RWPE2 (cell line): ENCODE measurements around the gene RNF145.
A peak's percentile ranks its signal among the peaks of the same experiment; 100 is the strongest.
"Not testable (repeated sequence)": the region's sequence is repeated elsewhere in the genome, so short reads cannot be mapped to it uniquely, and the experiment has no call there.

Experiments used
- ATAC-seq: fragments of 200-7000 bp; cut with Tn5 transposase; 3 replicates; pipeline ENCODE4 v1.9.1; 2021; ENCODE audit warnings: low read depth
- DNase-seq: peaks from one replicate; pipeline ENCODE4 v3.0.0-alpha.2; 2020; ENCODE audit warnings: low spot score
- H3K27ac ChIP-seq: fragments of 450-650 bp; 2 replicates; pipeline ENCODE4 v1.5.1; 2017; ENCODE audit warnings: mild to moderate bottlenecking; ENCODE audit not compliant: poor library complexity, severe bottlenecking
- H3K27me3 ChIP-seq: fragments of 250-450 bp; sonication (Bioruptor Pico); 2 replicates; pipeline ENCODE4 v1.5.1; 2021; ENCODE audit warnings: mild to moderate bottlenecking, moderate library complexity; ENCODE audit not compliant: insufficient read depth, poor library complexity, severe bottlenecking
- H3K36me3 ChIP-seq: fragments of 250-450 bp; sonication (Bioruptor Pico); 2 replicates; pipeline ENCODE4 v1.5.1; 2020; ENCODE audit warnings: low read depth, mild to moderate bottlenecking, moderate library complexity
- H3K4me1 ChIP-seq: fragments of 250-450 bp; sonication (Bioruptor Pico); 2 replicates; pipeline ENCODE4 v1.5.1; 2021; ENCODE audit warnings: mild to moderate bottlenecking, moderate library complexity; ENCODE audit not compliant: insufficient read depth, poor library complexity, severe bottlenecking
- H3K4me3 ChIP-seq: fragments of 250-450 bp; sonication (Bioruptor Pico); 2 replicates; pipeline ENCODE4 v1.5.1; 2021; ENCODE audit warnings: mild to moderate bottlenecking, moderate library complexity; ENCODE audit not compliant: severe bottlenecking
- H3K9me3 ChIP-seq: fragments of 250-450 bp; sonication (Bioruptor Pico); 2 replicates; pipeline ENCODE4 v1.5.1; 2021; ENCODE audit warnings: mild to moderate bottlenecking, moderate library complexity; ENCODE audit not compliant: severe bottlenecking
- CTCF ChIP-seq: fragments of 450-650 bp; IDR thresholded peaks from one replicate; pipeline ENCODE4 v1.5.1; 2017; ENCODE audit warnings: mild to moderate bottlenecking, moderate library complexity; ENCODE audit not compliant: poor library complexity, severe bottlenecking

Gene RNF145

GRCh38 chr5:159241946-159242552 is 32.7 kb upstream of the RNF145 start:
- Histone ChIP-seq H3K36me3 (no peaks in the 10 kb centered on the region), H3K4me3 (no peak overlapping the region), H3K4me1 (peaks cover 37% of the 10 kb centered on the region), H3K27me3 (no peaks in the 10 kb centered on the region), H3K27ac (peak overlapping the region; percentile 62), H3K9me3 (no peaks in the 10 kb centered on the region)
- TF ChIP-seq CTCF = no peak
- ATAC-seq = no peak
- DNase-seq = no peak

GRCh38 chr5:159240301-159240870 is 31.0 kb upstream of the RNF145 start:
- Histone ChIP-seq H3K27ac (peak overlapping the region; percentile 62), H3K4me3 (no peak overlapping the region), H3K9me3 (no peaks in the 10 kb centered on the region), H3K4me1 (peaks cover 44% of the 10 kb centered on the region), H3K27me3 (no peaks in the 10 kb centered on the region), H3K36me3 (no peaks in the 10 kb centered on the region)
- DNase-seq (no peak), ATAC-seq (peak; percentile 97)
- TF ChIP-seq CTCF = no peak

GRCh38 chr5:159235871-159236520 is 26.6 kb upstream of the RNF145 start:
- DNase-seq, ATAC-seq, H3K36me3 ChIP-seq: not testable (repeated sequence)

GRCh38 chr5:159231167-159231566 is 21.8 kb upstream of the RNF145 start:
- DNase-seq (no peak), ATAC-seq (no peak)
- no peak overlapping the region for H3K27ac ChIP-seq
- no peaks in the 10 kb centered on the region for H3K36me3 ChIP-seq
- no peaks in the 10 kb centered on the region for H3K27me3 ChIP-seq
- no peak overlapping the region for H3K4me3 ChIP-seq
- no peak for TF ChIP-seq CTCF
- H3K9me3 ChIP-seq = no peaks in the 10 kb centered on the region
- peaks cover 46% of the 10 kb centered on the region for H3K4me1 ChIP-seq

More at GRCh38 chr5:159235871-159236520, 26.6 kb upstream of the RNF145 start:
- not testable (repeated sequence) for H3K27me3 ChIP-seq, H3K9me3 ChIP-seq, H3K4me3 ChIP-seq
- H3K27ac ChIP-seq = peak overlapping the region; percentile 7
- H3K4me1 ChIP-seq = peaks cover 24% of the 10 kb centered on the region

- Histone ChIP-seq H3K4me3 (no peak overlapping the region), H3K27ac (no peak overlapping the region), H3K9me3 (no peaks in the 10 kb centered on the region), H3K4me1 (peaks cover 48% of the 10 kb centered on the region), H3K36me3 (no peaks in the 10 kb centered on the region), H3K27me3 (no peaks in the 10 kb centered on the region)
- DNase-seq (no peak), ATAC-seq (no peak)
- TF ChIP-seq CTCF = no peak
Observed at GRCh38 chr5:159230657-159231056, 21.3 kb upstream of the RNF145 start.

GRCh38 chr5:159228097-159228496 is 18.7 kb upstream of the RNF145 start:
- DNase-seq = peak; percentile 87
- peak; percentile 78 for ATAC-seq

More at GRCh38 chr5:159228097-159228496, 18.7 kb upstream of the RNF145 start:
- H3K36me3 ChIP-seq, H3K27me3 ChIP-seq, H3K4me3 ChIP-seq, H3K9me3 ChIP-seq: not testable (repeated sequence)
- H3K27ac ChIP-seq = peak overlapping the region; percentile 93
- H3K4me1 ChIP-seq = peaks cover 49% of the 10 kb centered on the region
